ENCODE results near the gene NANP. TPM values are rescaled to one million over a fixed set of nuclear protein-coding genes. Genes with fewer than 3 reads are reported as not detected.

NANP gene
- total and polyA plus RNA-seq, 2 donors (not counting 1 experiment from before 2014, with no cell fraction given): 8.8 to 9.4 TPM

DNA sequence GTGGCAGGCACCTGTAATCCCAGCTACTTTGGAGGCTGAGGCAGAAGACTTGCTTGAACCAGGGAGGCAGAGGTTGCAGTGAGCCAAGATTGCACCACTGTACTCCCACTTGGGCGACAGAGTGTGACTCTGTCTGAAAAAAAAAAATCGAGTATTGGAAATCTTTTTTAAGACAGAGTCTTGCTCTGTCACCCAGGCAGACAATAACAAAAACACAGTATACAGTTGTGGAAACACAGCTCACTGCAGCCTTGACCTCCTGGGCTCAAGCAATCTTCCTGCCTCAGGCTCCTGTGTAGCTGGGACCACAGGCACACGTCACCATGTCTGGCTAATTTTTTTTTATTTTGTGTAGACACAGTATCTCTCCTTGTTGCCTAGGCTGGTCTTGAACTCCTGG, 15.0 kb downstream of the NANP start:
- Histone ChIP-seq H3K9me3 (ENCODE audit: control insufficient read depth, insufficient read depth, low read depth, low read length) (no peaks in the 10 kb centered on the region), H3K27me3 (ENCODE audit: control insufficient read depth, insufficient read depth, low read length) (no peaks in the 10 kb centered on the region), H3K36me3 (ENCODE audit: control insufficient read depth, insufficient read depth, low read length) (peaks cover 2% of the 10 kb centered on the region), H3K4me1 (ENCODE audit: control insufficient read depth, extremely low read depth, insufficient read depth, low read length) (no peaks in the 10 kb centered on the region), H2AFZ (ENCODE audit: low read length) (no peak overlapping the region), H3K4me3 (replicated peaks in 1 of 4; ENCODE audit: control extremely low read depth in 1 of 4, insufficient read depth in 1 of 4, low read depth in 3 of 4, low read length in 4 of 4) (no peak overlapping the region), H3K27ac (ENCODE audit: insufficient read depth, low read length) (no peak overlapping the region), H3K4me2 (ENCODE audit: extremely low read depth, insufficient read depth, low read length) (no peak overlapping the region), H4K20me1 (ENCODE audit: control insufficient read depth, extremely low read depth, insufficient read depth, low read length) (no peaks in the 10 kb centered on the region), H3K9ac (ENCODE audit: insufficient read depth, low read length) (no peak overlapping the region), H3K79me2 (ENCODE audit: control insufficient read depth, insufficient read depth, low read length) (no peaks in the 10 kb centered on the region)
- no peak for DNase-seq (ENCODE audit: low read depth in 2 of 2)
- no peak for TF ChIP-seq EZH2 (IDR thresholded peaks at IDR 0.05; ENCODE audit: low read length, missing control alignments)
- TF ChIP-seq, protein P1, sequence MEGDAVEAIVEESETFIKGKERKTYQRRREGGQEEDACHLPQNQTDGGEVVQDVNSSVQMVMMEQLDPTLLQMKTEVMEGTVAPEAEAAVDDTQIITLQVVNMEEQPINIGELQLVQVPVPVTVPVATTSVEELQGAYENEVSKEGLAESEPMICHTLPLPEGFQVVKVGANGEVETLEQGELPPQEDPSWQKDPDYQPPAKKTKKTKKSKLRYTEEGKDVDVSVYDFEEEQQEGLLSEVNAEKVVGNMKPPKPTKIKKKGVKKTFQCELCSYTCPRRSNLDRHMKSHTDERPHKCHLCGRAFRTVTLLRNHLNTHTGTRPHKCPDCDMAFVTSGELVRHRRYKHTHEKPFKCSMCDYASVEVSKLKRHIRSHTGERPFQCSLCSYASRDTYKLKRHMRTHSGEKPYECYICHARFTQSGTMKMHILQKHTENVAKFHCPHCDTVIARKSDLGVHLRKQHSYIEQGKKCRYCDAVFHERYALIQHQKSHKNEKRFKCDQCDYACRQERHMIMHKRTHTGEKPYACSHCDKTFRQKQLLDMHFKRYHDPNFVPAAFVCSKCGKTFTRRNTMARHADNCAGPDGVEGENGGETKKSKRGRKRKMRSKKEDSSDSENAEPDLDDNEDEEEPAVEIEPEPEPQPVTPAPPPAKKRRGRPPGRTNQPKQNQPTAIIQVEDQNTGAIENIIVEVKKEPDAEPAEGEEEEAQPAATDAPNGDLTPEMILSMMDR (conservative IDR thresholded peaks at IDR 0.05 in 1 of 2, IDR thresholded peaks at IDR 0.05 in 1 of 2; ENCODE audit: low read depth in 1 of 2, low read length in 2 of 2): no peak

DNA sequence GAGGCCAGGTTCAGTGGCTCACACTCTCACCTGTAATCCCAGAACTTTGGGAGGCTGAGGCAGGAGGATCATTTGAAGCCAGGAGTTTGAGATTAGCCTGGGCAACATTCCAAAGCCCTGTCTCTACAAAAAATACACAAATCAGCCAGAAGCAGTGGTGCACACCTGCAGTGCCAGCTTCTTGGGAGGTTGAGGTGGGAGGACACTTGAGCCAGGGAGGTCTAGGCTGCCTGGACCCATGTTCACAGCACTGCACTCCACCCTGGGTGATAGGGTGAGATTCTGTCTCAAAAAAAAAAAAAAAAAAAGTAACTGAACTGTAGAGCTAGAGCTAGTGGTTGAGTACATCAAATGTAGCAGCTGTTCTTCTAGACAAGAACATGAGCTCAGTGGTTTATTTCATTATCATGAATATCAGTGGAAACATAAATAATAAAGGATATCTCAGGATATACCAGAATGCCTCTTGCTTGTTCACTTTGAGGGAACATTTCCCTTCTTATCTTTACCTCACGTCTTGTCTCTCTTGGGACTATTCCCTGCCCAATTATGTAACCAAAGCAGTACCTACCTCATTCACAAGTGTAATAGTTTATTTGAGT, 17.6 kb downstream of the NANP start:
- H3K4me3 ChIP-seq (replicated peaks in 1 of 4; ENCODE audit: control extremely low read depth in 1 of 4, insufficient read depth in 1 of 4, low read depth in 3 of 4, low read length in 4 of 4): no peak overlapping the region
- no peaks in the 10 kb centered on the region for H3K79me2 ChIP-seq (ENCODE audit: control insufficient read depth, insufficient read depth, low read length)
- no peaks in the 10 kb centered on the region for H3K27me3 ChIP-seq (ENCODE audit: control insufficient read depth, insufficient read depth, low read length)
- no peaks in the 10 kb centered on the region for H4K20me1 ChIP-seq (ENCODE audit: control insufficient read depth, extremely low read depth, insufficient read depth, low read length)
- H2AFZ ChIP-seq (ENCODE audit: low read length): no peak overlapping the region
- TF ChIP-seq, protein P1 (conservative IDR thresholded peaks at IDR 0.05 in 1 of 2, IDR thresholded peaks at IDR 0.05 in 1 of 2; ENCODE audit: low read depth in 1 of 2, low read length in 2 of 2): no peak
- no peak for TF ChIP-seq EZH2 (IDR thresholded peaks at IDR 0.05; ENCODE audit: low read length, missing control alignments)
- H3K4me1 ChIP-seq (ENCODE audit: control insufficient read depth, extremely low read depth, insufficient read depth, low read length): no peaks in the 10 kb centered on the region
- H3K4me2 ChIP-seq (ENCODE audit: extremely low read depth, insufficient read depth, low read length): no peak overlapping the region
- no peaks in the 10 kb centered on the region for H3K9me3 ChIP-seq (ENCODE audit: control insufficient read depth, insufficient read depth, low read depth, low read length)
- H3K36me3 ChIP-seq (ENCODE audit: control insufficient read depth, insufficient read depth, low read length): no peaks in the 10 kb centered on the region
- no peak for DNase-seq (ENCODE audit: low read depth in 2 of 2)
- no peak overlapping the region for H3K9ac ChIP-seq (ENCODE audit: insufficient read depth, low read length)
- H3K27ac ChIP-seq (ENCODE audit: insufficient read depth, low read length): no peak overlapping the region

DNA sequence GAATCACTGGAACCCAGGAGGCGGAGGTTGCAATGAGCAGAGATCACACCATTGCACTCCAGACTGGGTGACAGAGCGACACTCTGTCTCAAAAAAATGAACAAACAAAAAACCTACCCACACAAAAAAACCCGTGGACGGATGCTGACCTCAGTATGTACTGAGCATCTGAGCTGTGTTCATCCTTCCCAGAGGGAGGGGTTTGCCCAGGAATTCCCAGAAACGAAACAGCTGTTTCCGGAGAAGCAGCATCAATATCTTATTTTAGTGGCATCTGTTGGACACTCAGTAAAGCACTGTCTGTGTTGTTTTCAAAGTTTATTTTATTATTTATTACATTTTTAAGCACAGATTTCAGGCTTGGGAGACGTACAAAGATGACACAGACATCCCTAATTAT, 18.7 kb downstream of the NANP start:
- no peak for DNase-seq (ENCODE audit: low read depth in 2 of 2)
- Histone ChIP-seq H3K36me3 (ENCODE audit: control insufficient read depth, insufficient read depth, low read length) (no peaks in the 10 kb centered on the region), H3K4me3 (replicated peaks in 1 of 4; ENCODE audit: control extremely low read depth in 1 of 4, insufficient read depth in 1 of 4, low read depth in 3 of 4, low read length in 4 of 4) (no peak overlapping the region), H3K9ac (ENCODE audit: insufficient read depth, low read length) (no peak overlapping the region), H3K79me2 (ENCODE audit: control insufficient read depth, insufficient read depth, low read length) (no peaks in the 10 kb centered on the region), H3K27ac (ENCODE audit: insufficient read depth, low read length) (no peak overlapping the region), H3K4me2 (ENCODE audit: extremely low read depth, insufficient read depth, low read length) (no peak overlapping the region), H3K27me3 (ENCODE audit: control insufficient read depth, insufficient read depth, low read length) (no peaks in the 10 kb centered on the region), H3K4me1 (ENCODE audit: control insufficient read depth, extremely low read depth, insufficient read depth, low read length) (no peaks in the 10 kb centered on the region), H3K9me3 (ENCODE audit: control insufficient read depth, insufficient read depth, low read depth, low read length) (no peaks in the 10 kb centered on the region), H4K20me1 (ENCODE audit: control insufficient read depth, extremely low read depth, insufficient read depth, low read length) (no peaks in the 10 kb centered on the region), H2AFZ (ENCODE audit: low read length) (no peak overlapping the region)
- TF ChIP-seq, protein P1 (conservative IDR thresholded peaks at IDR 0.05 in 1 of 2, IDR thresholded peaks at IDR 0.05 in 1 of 2; ENCODE audit: low read depth in 1 of 2, low read length in 2 of 2): no peak
- no peak for TF ChIP-seq EZH2 (IDR thresholded peaks at IDR 0.05; ENCODE audit: low read length, missing control alignments)
